Measurements from ENCODE around the gene CD93. TPM values are rescaled to one million over a fixed set of nuclear protein-coding genes. Genes with fewer than 3 reads are reported as not detected.
A peak's percentile ranks its signal among the peaks of the same experiment; 100 is the strongest.

Gene CD93
- total and polyA plus RNA-seq, 2 donors = 52.6 to 72.8 TPM

DNA sequence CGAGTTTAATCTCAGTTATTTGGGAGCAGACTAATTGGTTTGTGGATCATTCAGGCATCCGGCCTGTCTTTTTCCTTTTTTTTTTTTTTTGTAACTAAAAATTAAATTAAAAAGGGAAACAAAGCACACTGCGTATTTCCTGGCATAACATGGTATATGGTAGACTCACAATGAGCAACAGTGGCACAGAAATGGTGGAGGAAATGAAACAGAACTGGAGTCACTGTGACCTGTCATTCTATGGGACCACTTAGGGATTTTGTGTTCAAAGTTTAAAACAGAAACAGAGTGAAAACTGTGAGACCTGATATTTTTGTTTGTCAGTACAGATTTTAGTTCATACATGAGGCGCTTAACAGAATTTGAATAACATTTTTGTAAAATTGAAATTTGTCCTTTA lies 4.8 kb upstream of the CD93 start:
- 80% methylated on average over 4 of the region's 4 CpGs for WGBS
- H3K4me3 ChIP-seq (ENCODE audit: low read depth, low read length) = no peak overlapping the region
- no peaks in the 10 kb centered on the region for H3K4me1 ChIP-seq (ENCODE audit: insufficient read depth)
- H3K27ac ChIP-seq (ENCODE audit: low read depth) = no peak overlapping the region
- no peak for DNase-seq (ENCODE audit: extremely low spot score)
- no peaks in the 10 kb centered on the region for H3K36me3 ChIP-seq (ENCODE audit: insufficient read depth)

DNA sequence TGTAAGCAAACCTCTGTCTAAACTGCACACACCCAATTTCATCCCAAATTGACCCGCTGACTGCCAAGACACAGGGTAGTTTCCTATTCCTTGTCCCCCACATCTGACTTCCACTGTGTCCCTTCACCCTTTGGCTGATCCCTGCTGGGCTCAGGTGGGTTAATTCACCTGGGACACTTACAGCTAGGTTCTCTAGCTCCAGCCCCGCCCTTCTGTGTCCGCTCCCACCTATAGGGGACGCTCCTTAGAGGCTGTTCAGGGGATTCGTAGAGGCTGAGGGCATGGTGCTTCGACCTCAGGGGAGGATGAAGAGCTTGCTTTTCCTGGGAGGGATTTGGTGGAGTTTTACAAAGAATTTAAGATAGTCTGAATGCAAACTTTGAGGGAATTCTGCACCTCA lies 4.0 kb upstream of the CD93 start:
- WGBS = 84% methylated on average over 6 of the region's 6 CpGs
- no peaks in the 10 kb centered on the region for H3K4me1 ChIP-seq (ENCODE audit: insufficient read depth)
- H3K4me3 ChIP-seq (ENCODE audit: low read depth, low read length) = no peak overlapping the region
- DNase-seq (ENCODE audit: extremely low spot score) = no peak
- no peak overlapping the region for H3K27ac ChIP-seq (ENCODE audit: low read depth)
- no peaks in the 10 kb centered on the region for H3K36me3 ChIP-seq (ENCODE audit: insufficient read depth)

DNA sequence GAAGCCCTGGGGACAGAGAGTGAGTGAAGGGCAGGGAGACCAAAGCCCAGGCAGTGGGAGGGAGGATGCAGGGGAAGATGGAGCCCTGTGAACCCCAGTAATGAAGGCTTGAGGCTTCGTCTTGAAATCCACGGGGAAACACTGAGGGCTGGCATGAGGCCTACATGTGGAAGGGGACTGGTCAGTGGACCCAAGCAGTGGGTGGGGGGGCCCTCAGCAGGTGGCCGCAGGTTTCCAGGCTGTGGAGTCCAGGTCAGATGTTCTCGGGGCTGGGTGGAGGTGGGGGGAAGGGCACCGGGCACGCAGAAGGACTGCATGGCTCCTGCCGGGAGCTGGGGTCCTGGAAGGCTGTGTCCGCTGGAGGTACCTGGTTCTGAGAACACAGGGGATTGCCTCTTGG lies 2.7 kb upstream of the CD93 start:
- WGBS = 94% methylated on average over 8 of the region's 8 CpGs

DNA sequence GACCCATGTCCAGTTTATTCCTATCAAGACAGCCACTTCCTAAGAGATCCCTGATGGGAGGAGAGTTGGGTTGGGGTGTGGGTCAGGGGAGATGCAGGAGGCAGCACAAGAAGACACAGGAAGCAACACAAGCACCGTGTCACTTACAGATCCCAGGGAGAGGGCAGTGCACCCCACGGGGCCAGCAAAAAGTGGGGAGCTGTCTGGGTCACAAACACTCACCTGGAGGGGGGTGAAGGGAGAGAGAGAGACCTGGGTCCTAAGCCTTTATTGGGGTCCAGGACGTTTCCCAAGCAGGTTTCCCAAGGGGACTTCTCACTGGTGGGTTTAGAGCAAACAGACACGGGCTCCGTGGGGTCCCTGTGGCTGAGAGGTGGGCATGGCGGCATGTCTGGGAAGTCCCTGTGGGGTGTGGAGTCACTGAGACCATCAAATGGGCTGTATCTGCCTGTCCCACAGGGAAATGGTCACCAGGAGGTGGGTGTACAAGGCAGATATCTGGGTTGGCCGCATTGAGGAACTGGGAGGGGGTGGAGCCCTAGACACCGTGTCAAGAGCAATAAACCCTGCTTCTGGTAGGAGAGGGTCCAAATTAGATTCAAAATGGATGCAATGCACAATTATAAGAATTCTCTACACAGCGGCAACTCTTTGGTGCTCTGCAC lies 1.6 kb upstream of the CD93 start:
- no peak for DNase-seq (ENCODE audit: extremely low spot score)
- Histone ChIP-seq H3K4me1 (ENCODE audit: insufficient read depth) (no peaks in the 10 kb centered on the region), H3K4me3 (ENCODE audit: low read depth, low read length) (no peak overlapping the region), H3K27ac (ENCODE audit: low read depth) (peak overlapping the region; percentile 29), H3K36me3 (ENCODE audit: insufficient read depth) (no peaks in the 10 kb centered on the region)
- WGBS = 83% methylated on average over 9 of the region's 9 CpGs

More for the DNA sequence above, 2.7 kb upstream of the CD93 start:
- no peak overlapping the region for H3K27ac ChIP-seq (ENCODE audit: low read depth)
- DNase-seq (ENCODE audit: extremely low spot score) = no peak
- no peak overlapping the region for H3K4me3 ChIP-seq (ENCODE audit: low read depth, low read length)
- no peaks in the 10 kb centered on the region for H3K4me1 ChIP-seq (ENCODE audit: insufficient read depth)
- H3K36me3 ChIP-seq (ENCODE audit: insufficient read depth) = no peaks in the 10 kb centered on the region

DNA sequence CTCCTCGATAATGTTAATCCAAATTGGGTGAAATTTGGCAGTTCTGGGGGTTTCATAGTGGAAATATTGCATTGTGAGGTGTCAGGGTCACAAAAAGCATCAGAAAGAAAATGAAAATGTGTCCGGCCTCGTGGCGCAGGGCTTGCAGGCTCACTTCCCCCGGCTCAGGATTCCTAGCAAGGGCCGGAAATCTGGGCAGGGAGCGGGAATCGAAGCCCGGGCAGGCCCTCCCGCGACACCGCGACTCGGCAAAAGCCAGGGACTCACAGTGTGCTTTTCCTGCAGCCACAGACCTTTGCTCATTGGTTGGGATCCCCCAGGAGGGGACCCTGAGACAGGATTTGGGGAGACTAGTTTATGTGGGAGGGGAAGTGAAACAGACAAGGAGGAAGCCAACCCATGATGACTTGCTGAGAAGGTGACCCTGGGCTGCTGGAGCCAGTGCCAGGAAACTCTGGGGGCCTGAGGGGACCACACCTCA lies 847 bp upstream of the CD93 start:
- Histone ChIP-seq H3K27ac (ENCODE audit: low read depth) (peak overlapping the region; percentile 29), H3K4me1 (ENCODE audit: insufficient read depth) (no peaks in the 10 kb centered on the region), H3K4me3 (ENCODE audit: low read depth, low read length) (no peak overlapping the region), H3K36me3 (ENCODE audit: insufficient read depth) (no peaks in the 10 kb centered on the region)
- no peak for DNase-seq (ENCODE audit: extremely low spot score)
- 77% methylated on average over 14 of the region's 14 CpGs for WGBS

DNA sequence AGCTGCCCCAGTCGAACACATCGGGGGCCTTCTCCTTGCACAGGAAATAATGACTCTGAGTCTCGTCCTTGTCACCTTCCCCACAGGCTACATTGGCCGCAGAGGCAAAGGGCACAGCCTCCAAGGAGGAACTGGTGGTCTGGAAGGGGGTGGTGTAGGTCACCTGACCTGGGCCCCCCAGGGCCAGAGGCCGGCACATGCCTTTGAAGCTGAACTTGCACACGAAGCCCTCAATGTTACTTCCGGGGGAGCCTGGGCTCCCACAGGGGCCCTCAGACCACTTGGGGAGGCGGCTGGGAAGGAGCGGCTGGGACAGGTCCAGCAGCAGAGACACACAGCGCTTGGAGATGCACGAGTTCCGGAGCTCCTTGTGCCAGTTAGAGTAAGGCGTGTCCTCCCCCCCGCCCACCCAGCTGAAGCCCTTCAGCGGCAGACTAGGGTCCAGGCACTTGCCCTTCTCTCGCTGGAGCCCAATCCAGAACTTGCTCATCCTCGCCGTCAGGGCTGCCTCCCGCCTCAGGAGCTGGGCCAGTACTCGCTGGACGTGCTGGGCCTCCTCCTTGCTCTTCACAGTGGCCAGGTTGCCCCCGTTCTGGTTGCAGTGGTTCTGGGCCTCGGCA lies 578 bp downstream of the CD93 start:
- no peaks in the 10 kb centered on the region for H3K4me1 ChIP-seq (ENCODE audit: insufficient read depth)
- DNase-seq (ENCODE audit: extremely low spot score) = no peak

DNA sequence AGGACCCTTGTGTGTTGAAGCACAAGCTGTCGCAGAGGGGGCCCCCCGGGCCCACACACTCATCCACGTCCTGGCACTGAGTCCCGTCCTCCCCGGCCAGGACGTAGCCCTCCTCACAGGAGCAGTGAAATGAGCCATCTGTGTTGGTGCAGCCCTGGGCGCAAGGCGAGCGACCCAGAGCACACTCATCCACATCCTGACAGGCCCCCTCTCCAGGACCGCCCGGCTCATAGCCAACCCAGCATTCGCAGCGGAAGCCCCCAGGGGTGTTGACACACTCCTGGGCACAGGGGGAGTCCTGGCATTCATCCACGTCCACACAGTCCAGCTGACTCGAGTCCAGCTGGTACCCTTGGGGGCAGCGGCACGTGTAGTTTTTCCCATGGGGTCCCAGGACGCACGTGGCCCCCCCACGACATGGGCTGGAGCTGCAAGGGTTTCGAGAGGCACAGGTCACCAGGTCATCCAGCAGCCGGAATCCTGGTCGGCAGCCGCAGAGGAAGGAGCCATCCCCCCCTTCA lies 1.2 kb downstream of the CD93 start:
- H3K4me3 ChIP-seq (ENCODE audit: low read depth, low read length) = peak overlapping the region; percentile 16
- H3K27ac ChIP-seq (ENCODE audit: low read depth) = peak overlapping the region; percentile 59
- H3K36me3 ChIP-seq (ENCODE audit: insufficient read depth) = no peaks in the 10 kb centered on the region
- WGBS = 61% methylated on average over 24 of the region's 24 CpGs
- H3K4me1 ChIP-seq (ENCODE audit: insufficient read depth) = no peaks in the 10 kb centered on the region
- no peak for DNase-seq (ENCODE audit: extremely low spot score)

More for the DNA sequence above, 578 bp downstream of the CD93 start:
- peak overlapping the region; percentile 61 for H3K27ac ChIP-seq (ENCODE audit: low read depth)
- 78% methylated on average over 23 of the region's 23 CpGs for WGBS
- no peaks in the 10 kb centered on the region for H3K36me3 ChIP-seq (ENCODE audit: insufficient read depth)
- peak overlapping the region; percentile 16 for H3K4me3 ChIP-seq (ENCODE audit: low read depth, low read length)

DNA sequence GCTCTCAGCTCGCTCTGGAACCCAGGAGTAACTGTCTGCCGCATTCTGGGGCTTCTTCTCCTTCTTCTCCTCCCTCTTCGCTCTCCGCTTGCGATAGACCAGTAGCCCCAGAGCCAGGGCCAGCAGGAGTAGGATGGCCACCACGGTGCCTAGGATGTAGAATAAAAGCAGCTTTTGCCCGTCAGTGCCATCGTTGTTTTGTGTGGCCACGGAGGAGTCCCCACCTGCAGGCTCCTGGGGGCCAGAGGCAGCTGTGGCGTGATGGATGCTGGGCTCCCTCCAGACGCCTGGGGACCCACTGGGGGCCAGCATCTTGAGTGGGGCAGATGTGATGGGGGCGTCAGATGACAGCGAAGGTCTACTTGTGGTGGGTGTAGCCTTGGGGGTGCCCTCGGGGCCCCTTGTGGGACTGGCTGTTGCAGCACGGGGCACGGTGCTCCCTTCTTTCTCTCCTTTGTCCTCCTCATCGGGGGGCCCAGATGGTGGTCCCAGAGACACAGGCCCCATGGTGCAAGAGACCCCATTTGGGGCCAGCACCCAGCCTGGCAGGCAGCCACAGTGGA lies 1.8 kb downstream of the CD93 start:
- Histone ChIP-seq H3K27ac (ENCODE audit: low read depth) (no peak overlapping the region), H3K4me1 (ENCODE audit: insufficient read depth) (no peaks in the 10 kb centered on the region), H3K36me3 (ENCODE audit: insufficient read depth) (no peaks in the 10 kb centered on the region), H3K4me3 (ENCODE audit: low read depth, low read length) (peak overlapping the region; percentile 15)
- DNase-seq (ENCODE audit: extremely low spot score) = no peak
- 88% methylated on average over 17 of the region's 17 CpGs for WGBS

DNA sequence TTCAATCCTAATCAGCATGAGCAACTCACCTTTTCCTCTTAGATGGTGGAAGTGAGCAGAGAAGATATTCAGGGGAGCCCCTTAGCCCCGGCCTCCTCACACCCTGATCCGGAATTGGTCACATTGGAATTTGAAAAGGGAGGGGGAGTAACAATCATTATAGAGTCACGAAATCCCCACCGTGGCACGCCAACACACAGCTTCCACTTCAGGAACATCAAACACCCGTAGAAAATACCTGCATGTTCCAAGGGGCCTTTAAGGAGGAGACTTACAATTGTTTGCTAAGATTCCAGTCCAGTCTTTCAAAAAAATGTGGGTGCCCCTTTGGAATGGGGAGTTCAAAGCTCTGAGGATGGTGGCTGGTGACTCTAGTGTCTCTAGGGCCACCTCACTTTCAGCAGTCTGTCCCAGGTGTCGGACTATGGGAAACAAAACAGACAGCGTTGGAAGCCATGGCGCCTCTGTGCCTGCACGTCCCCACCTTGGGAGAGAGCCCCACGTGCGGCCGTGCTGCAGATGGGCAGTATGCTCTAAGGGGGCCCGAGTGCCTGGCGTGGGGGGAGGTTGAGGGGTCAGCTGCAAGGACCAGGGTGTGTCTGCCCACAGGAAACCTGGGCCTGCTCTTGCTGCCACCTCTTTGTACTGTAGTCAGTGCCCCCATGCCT lies 2.4 kb downstream of the CD93 start:
- no peak for DNase-seq (ENCODE audit: extremely low spot score)
- WGBS = 79% methylated on average over 15 of the region's 15 CpGs

DNA sequence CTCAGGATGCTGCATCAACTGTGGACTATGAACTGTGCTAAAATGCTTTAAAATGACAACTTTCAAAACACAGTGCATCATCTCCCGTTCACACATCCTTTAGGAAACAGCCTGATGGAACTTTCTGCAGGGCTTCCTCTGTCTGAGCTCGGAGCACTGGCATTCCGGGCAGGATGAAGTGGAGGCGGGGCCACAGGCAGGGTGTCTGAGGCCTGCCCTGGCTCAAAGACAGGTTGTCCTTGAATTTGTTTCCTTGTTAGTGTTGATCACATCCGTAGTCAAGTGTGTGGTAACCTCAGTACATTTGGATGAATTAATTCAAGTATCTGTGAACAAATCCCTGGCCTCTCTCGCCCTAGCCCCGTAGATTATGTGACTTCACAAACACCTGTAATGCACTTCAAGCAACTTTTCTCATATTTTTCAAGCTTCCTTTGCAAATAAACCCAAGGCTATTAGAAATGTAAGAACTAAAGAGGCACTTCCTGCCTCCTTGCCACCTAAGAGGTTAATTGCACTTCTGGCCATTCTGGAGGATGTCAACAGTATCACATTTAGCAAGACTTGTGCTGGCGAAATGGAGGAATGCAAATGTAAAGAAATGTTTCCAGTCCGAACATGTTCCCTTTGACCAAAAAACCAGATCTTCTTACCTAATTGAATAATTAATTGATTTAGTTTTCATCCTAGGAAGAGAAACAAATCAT lies 3.1 kb downstream of the CD93 start:
- 70% methylated on average over 9 of the region's 9 CpGs for WGBS
- no peak overlapping the region for H3K27ac ChIP-seq (ENCODE audit: low read depth)
- H3K4me3 ChIP-seq (ENCODE audit: low read depth, low read length) = peak overlapping the region; percentile 15
- peak; percentile 32 for DNase-seq (ENCODE audit: extremely low spot score)
- H3K36me3 ChIP-seq (ENCODE audit: insufficient read depth) = no peaks in the 10 kb centered on the region
- H3K4me1 ChIP-seq (ENCODE audit: insufficient read depth) = peaks cover 1% of the 10 kb centered on the region

More for the DNA sequence above, 2.4 kb downstream of the CD93 start:
- no peaks in the 10 kb centered on the region for H3K4me1 ChIP-seq (ENCODE audit: insufficient read depth)
- H3K27ac ChIP-seq (ENCODE audit: low read depth) = no peak overlapping the region
- H3K36me3 ChIP-seq (ENCODE audit: insufficient read depth) = no peaks in the 10 kb centered on the region
- peak overlapping the region; percentile 15 for H3K4me3 ChIP-seq (ENCODE audit: low read depth, low read length)

DNA sequence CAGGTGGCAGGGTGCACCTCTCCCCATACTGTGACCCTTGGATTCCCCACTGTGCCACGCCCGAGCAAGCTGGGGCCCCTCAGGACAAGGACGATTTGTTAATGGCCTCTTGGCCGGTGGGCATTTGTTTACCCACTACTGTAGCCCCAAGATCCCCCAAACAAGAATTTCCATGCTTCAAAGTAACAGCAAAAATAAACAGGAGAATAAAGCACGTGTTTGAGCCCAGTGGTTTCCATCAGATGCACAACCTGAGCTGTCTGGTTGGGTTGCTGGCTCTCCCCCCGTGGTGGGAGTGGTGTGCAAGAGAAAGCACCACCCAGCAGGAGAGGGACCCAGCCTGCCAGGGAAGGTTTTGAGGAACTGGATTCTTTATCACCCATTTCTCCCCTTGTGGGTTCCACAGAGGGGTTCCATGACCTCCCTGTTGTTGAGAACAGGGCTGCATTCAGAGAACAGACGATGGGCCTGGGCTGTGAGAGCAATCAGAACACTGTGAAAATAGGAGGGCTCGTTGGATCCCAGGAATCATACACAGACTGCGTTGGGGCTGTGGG lies 4.8 kb downstream of the CD93 start:
- Histone ChIP-seq H3K4me3 (ENCODE audit: low read depth, low read length) (no peak overlapping the region), H3K36me3 (ENCODE audit: insufficient read depth) (no peaks in the 10 kb centered on the region), H3K27ac (ENCODE audit: low read depth) (no peak overlapping the region), H3K4me1 (ENCODE audit: insufficient read depth) (peaks cover 1% of the 10 kb centered on the region)
- no peak for DNase-seq (ENCODE audit: extremely low spot score)
- WGBS = 83% methylated on average over 9 of the region's 9 CpGs

DNA sequence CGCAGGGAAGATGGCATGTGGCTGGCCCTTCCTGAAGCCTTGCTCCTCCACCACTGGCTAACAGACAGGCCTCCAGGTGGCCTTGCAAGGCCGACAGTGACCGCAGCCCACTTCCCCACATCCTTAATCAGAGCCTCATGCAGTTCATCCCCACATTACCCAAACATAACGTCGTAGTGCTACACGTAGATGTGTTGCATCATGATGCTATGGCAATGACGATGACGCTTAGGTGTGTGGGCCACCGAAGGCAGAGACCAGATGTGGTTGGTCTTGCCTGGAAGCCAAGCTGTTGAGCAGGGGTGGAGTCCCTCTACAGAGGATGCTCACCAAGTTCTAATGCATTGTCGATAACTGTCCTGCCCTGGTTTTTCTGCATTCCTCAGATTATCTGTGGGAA lies 5.6 kb downstream of the CD93 start:
- H3K36me3 ChIP-seq (ENCODE audit: insufficient read depth) = no peaks in the 10 kb centered on the region
- peaks cover 1% of the 10 kb centered on the region for H3K4me1 ChIP-seq (ENCODE audit: insufficient read depth)
- H3K27ac ChIP-seq (ENCODE audit: low read depth) = no peak overlapping the region
- H3K4me3 ChIP-seq (ENCODE audit: low read depth, low read length) = no peak overlapping the region
- no peak for DNase-seq (ENCODE audit: extremely low spot score)
- 88% methylated on average over 10 of the region's 10 CpGs for WGBS

DNA sequence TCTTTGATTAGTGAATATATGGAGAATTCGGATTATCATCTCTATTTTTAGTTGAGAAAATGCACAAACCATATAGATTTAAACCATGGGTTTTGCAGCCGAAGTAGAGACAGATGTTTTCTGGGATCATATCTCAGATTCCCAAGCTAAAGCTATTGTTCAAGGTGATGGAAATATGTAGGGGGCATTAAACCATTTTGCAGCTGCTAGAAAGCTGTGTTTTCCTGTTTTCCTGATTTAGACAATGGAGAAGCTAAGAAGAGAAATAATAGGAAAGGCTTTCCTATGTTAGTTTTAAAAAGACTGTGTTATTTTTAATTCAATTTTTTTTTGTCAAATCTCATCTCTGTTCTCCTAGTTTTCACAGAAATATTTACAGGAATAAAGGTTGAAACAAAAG lies 6.2 kb downstream of the CD93 start:
- Histone ChIP-seq H3K36me3 (ENCODE audit: insufficient read depth) (no peaks in the 10 kb centered on the region), H3K4me1 (ENCODE audit: insufficient read depth) (peaks cover 1% of the 10 kb centered on the region), H3K27ac (ENCODE audit: low read depth) (no peak overlapping the region), H3K4me3 (ENCODE audit: low read depth, low read length) (no peak overlapping the region)
- 69% methylated on average over 2 of the region's 2 CpGs for WGBS
- DNase-seq (ENCODE audit: extremely low spot score) = no peak

All from urinary bladder (tissue), 4 donors.